Ramos (cell line): Measurements from ENCODE around the gene ARAP1.

ENCODE experiments used
- in situ Hi-C: fragments of 300-500 bp; cut with MboI; formaldehyde crosslinking; loops from one replicate; pipeline ENCODE4 v1.14.3; 2022; ENCODE audit warnings: low sequenced_read_pairs; ENCODE audit not compliant: unreplicated experiment

Gene ARAP1

GRCh38 chr11:72780296-72781062 lies 28.3 kb upstream of the ARAP1 start:
- in situ Hi-C loops, result no loop called here

- in situ Hi-C loops, result no loop called here
Measured at GRCh38 chr11:72779495-72780128, 27.4 kb upstream of the ARAP1 start.

- in situ Hi-C loops, result no loop called here
Measured at GRCh38 chr11:72778535-72779494, 26.6 kb upstream of the ARAP1 start.

- in situ Hi-C loops, result no loop called here
Measured at GRCh38 chr11:72777755-72778278, 25.6 kb upstream of the ARAP1 start.

GRCh38 chr11:72776844-72777754 lies 24.9 kb upstream of the ARAP1 start:
- in situ Hi-C loops, result no loop called here

- in situ Hi-C loops, result no loop called here
Measured at GRCh38 chr11:72776117-72776843, 24.1 kb upstream of the ARAP1 start.

- in situ Hi-C loops, result no loop called here
Measured at GRCh38 chr11:72775288-72776110, 23.3 kb upstream of the ARAP1 start.

GRCh38 chr11:72774499-72774898 lies 22.3 kb upstream of the ARAP1 start:
- in situ Hi-C loops, result no loop called here

GRCh38 chr11:72773696-72774095 lies 21.5 kb upstream of the ARAP1 start:
- in situ Hi-C loops, result no loop called here

GRCh38 chr11:72773291-72773690 lies 21.1 kb upstream of the ARAP1 start:
- in situ Hi-C loops, result no loop called here

GRCh38 chr11:72772059-72772458 lies 19.9 kb upstream of the ARAP1 start:
- in situ Hi-C loops, result no loop called here

- in situ Hi-C loops, result no loop called here
Measured at GRCh38 chr11:72771507-72771906, 19.3 kb upstream of the ARAP1 start.

- in situ Hi-C loops, result no loop called here
Measured at GRCh38 chr11:72770799-72771198, 18.6 kb upstream of the ARAP1 start.

GRCh38 chr11:72769680-72770079 lies 17.5 kb upstream of the ARAP1 start:
- in situ Hi-C loops, result no loop called here

GRCh38 chr11:72768581-72768980 lies 16.4 kb upstream of the ARAP1 start:
- in situ Hi-C loops, result no loop called here

- in situ Hi-C loops, result no loop called here
Measured at GRCh38 chr11:72767203-72768062, 15.2 kb upstream of the ARAP1 start.
